NCI-H1436 treated with DMSO at 0.1 percent for 48 hours (cell line): ENCODE measurements around the gene OBP2B.
"Not testable (repeated sequence)": the region's sequence is repeated elsewhere in the genome, so short reads cannot be mapped to it uniquely, and the experiment has no call there.

Source experiments
- DNase-seq: peaks from one replicate; lab custom pipeline; 2025; lab: John Stamatoyannopoulos, UW

The OBP2B gene

DNA sequence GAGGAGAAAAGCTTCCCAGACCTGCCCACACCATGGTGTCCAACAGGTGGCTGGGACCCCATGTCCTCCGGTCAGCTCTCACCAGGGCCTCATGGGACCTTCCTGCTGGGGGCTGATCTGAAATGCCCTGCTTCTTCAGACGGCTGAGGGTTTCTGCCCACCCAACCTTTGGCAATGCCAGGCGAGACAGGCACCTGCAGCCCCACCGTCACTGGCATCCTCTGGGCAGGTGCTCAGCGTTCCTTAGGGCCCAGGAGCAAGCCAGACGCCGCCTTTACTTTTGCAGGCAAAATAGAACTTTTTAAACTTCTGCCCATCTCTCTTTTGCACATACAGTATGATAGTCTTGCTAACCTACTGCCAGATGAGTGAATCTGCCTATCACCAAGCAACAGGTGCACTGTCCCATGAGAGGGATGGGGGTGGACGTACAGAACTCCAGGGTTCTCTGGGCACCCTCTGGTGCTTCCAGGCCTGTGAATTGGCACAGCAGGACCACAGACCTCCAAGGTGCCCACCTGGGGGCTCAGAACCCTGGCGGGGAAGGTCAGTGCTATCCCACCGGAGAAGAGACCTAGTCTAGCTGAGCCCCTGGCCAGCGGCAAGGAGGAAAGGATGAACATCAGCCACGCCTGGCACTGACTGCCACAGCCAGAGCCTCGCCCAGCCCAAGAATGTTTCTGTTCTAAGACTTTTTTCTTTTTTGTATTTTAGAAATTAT, 7.5 kb downstream of the OBP2B start:
- no peak for DNase-seq

GRCh38 chr9:133200631-133201030, 8.4 kb downstream of the OBP2B start:
- no peak for DNase-seq

DNA sequence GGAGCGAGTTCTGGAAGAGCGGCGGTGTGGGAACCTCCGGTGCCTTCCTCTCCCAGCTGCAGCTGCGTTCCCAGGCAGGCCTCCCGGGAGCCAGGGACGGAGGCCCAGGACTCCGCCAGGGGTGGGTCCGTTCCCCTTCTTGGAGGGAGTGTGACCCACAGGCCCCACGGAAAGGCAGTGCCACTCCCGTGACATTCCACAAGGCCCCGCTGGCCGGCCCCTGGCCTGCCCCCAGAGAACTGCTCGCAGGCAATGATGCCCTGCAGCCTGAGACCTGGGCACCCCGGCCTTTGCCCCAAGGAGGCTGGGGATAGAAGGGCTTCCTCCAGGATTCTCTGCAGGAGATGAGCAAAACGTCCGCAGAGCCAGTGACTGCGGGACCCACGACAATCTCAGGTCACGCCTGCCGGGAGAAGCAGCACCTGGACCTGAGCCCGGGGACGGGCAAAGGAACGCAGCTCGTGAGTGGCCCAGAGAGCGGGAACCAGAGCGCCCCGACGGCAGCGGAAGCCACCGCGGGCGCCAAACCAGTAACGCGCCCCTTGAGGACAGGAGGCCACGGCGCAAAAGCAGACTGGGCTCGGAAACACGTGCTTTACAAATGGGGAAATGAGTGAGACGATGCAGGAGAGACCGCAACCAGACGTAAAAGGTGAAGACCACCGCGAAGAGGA, 9.3 kb downstream of the OBP2B start:
- DNase-seq = no peak

GRCh38 chr9:133195029-133195428, 14.0 kb downstream of the OBP2B start:
- no peak for DNase-seq

- DNase-seq = no peak
Measured at GRCh38 chr9:133194597-133194996, 14.5 kb downstream of the OBP2B start.

GRCh38 chr9:133191989-133192388, 17.1 kb downstream of the OBP2B start:
- no peak for DNase-seq

GRCh38 chr9:133189826-133190225, 19.2 kb downstream of the OBP2B start:
- no peak for DNase-seq

DNA sequence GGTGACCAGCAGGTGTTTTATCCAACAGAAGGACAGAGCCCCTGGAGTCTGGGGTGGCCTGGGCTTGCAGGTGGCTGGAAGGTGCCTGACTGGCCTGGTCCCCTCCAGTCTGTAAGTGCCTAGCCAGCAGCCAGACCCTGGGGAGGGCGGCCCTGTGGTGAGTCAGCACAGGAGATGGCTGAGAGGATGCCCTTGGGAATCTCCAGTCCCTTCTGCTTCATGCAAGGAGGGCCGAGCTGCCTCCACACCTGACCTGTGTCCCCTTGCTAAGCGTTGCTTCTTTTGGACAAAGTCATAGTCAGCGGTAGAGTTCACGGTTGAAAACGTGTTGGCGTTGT, 20.2 kb downstream of the OBP2B start:
- no peak for DNase-seq

DNA sequence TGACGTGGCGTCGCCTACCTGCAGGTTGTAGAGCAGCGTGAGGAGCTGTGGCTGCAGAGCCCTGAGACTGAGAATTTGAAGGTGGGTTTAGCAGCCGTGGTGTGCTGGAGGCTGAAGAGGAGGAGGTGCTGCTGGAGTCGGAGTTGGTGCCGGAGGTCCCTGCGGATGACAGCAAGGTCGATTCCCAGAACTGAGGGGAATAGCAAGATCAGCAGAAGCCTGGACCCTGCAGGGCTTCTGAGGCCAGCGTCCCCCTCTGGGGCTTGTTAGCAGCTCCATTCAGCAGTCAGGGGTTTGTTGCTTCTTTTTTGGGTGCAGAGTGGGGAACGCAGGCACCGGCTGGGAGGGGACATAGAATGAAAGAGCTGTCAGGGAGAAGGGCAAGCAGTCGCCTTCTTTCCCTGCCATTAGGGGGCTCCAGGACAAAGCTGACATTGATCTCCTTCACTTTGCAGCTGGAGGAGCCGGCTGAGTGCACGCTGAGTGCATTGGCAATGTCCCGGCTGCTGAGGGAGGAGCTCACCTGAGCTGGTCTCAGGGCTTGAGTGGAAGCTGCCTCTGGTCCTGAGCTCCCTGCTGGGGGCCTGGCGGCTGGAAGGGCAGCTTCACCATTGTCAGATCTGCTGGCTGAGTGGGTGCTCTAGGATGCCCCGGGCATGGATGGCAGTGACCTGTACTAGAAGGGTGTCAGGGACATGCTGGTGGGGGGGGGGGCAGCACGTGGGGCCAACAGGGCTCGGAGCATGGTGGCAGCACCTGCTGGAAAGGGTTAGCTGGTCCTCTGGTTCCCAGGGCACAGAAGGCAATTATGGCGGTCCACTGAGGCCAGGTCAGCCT, 20.8 kb downstream of the OBP2B start:
- DNase-seq = no peak

- DNase-seq = no peak
Measured at GRCh38 chr9:133187561-133188005, 21.5 kb downstream of the OBP2B start.

- no peak for DNase-seq
Measured at GRCh38 chr9:133186736-133187135, 22.3 kb downstream of the OBP2B start.

DNA sequence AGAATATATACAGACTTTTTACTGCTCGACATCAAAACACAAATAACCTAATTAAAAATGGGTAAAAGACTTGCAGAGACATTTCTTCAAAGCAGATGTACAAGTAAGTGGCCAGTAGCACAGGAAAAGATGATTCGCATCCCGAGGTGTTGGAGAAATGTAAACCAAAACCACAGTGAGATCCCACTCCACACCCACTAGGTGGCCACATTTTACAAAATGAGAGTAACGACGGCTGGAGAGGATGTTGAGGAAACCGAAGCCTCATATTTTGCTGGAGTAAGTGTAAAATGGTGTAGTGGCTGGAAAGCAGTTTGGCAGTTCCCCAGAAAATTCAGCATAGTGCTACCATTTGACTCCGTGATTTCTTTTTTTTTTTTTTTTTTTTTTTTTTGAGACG, 24.1 kb downstream of the OBP2B start:
- DNase-seq = peak; percentile 2

- no peak for DNase-seq
Measured at GRCh38 chr9:133182151-133182550, 26.9 kb downstream of the OBP2B start.

DNA sequence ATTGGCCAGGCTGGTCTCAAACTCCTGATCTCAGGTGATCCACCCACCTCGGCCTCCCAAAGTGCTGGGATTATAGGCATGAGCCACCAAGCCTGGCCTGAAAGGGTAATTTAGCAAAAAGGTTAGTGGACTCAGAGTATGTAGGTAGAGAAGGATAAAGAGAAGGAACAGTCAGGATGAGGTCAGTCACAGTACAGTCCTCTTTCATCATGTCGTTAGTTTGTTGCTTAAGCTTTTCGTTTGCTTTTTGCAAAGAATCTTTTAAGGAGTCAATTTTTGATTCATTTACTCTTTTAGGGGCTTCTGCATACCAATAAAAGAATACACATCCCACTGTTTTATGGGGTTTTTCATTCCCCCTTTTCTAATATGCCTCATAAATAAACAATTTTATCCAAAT, 27.5 kb downstream of the OBP2B start:
- DNase-seq = no peak

GRCh38 chr9:133180953-133181352, 28.1 kb downstream of the OBP2B start:
- no peak for DNase-seq

- DNase-seq = no peak
Measured at GRCh38 chr9:133173056-133173455, 36.0 kb downstream of the OBP2B start.

- no peak for DNase-seq
Measured at GRCh38 chr9:133171161-133171961, 37.7 kb downstream of the OBP2B start.

DNA sequence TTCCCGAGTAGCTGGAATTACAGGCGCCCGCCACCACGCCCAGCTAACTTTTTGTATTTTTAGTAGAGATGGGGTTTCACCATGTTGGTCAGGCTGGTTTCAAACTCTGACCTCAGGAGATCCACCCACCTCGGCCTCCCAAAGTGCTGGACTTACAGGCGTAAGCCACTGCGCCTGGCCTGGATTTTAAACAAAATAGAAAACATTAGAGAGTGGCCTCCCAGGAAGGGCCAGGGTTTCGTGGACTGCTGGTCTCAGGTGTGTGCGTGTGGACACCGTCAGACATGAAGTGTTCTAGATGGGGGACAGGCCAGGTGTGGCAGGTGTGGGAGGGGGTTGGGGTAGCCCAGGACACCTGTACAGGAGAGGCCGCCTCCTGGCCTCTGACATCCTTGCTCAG, 38.3 kb downstream of the OBP2B start:
- DNase-seq = no peak

DNA sequence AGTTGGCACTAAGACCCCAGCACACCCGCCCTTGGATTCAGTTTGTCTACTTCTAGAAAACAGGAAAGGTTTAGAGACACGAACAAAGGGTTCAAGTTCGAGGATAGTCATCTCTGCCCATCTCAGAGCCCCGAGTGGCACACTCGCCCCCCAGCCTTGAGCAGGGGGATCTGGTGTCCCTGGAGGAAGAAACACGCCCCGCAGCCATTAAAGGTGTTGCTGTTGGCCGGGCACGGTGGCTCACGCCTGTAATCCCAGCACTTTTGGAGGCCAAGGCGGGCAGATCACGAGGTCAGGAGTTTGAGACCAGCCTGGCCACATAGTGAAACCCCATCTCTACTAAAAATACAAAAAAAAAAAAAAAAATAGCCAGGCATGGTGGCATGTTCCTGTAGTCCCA, 39.4 kb downstream of the OBP2B start:
- not testable (repeated sequence) for DNase-seq

DNA sequence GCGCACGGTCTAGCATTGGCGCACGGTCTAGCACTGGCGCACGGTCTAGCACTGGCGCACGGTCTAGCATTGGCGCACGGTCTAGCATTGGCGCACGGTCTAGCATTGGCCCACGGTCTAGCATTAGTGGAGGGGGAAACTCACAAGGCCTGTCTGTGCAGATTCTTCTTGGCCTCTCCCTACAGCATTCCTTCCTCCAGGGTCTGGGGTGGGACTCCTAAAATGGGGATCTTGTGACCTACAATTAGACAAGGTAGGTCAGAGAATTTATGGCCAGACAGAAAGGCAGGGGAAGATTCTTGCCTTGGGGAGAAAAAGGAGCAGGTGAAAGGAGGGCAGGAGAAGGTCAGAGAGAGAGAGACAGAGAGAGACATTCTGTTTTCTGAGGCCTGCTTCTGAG, 39.9 kb downstream of the OBP2B start:
- no peak for DNase-seq

- no peak for DNase-seq
Measured at GRCh38 chr9:133168432-133168831, 40.6 kb downstream of the OBP2B start.

- no peak for DNase-seq
Measured at GRCh38 chr9:133167769-133168168, 41.3 kb downstream of the OBP2B start.
